ENCODE data around the gene PKHD1.

Gene PKHD1

DNA sequence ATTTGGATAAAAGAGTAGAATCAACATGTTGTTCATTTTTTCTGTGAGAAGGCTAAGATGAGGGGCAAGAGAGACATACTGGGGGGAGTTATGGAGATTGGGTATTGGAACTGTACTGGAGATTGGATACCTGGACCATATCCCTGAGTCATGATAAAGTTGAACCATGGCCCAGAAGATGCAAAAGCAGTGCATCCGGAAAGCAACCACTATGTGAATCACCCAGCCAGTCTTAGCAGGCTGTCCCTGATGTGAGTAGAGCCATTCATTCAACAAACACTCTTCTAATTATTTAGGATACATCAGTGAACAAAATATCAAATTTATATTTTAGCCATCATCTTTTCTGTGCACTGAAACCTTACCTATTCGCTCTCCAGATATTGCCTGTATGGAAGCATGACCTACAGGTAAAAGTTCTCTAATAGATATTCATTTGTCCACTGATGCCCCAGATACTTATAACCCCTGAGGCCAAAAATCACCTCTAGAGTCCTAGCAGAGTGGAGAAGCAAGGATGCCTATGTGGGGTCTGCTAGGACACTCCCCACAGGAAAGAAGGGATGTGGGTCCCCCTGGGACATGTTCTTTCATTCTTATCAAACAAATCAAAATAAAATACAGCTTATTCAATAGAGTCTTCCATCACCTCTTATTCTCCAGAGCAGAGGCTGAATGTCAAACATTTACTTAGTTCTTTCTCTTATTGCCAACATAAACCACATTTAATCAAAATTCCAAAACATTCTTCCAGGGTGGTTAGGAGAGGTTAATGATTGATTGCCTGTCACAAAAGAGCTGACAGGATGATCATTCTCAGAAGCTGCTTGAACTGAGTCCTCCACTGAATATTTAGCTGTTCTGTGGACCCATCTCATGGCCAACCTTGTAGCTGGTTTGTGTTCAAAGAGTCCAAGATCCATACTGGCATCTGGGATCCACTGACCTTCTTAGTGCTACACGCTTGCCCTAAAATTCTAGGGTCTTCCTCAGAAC lies 37.0 kb upstream of the PKHD1 start:
- CTCF ChIA-PET, result no interaction called here
- TF ChIP-seq FOXA1 (IDR thresholded peaks at IDR 0.05), result no peak
- TF ChIP-seq HDGF (IDR thresholded peaks at IDR 0.05; ENCODE audit: borderline replicate concordance), result no peak
- DNase-seq (ENCODE audit: extremely low spot score), result no peak
- POLR2A ChIA-PET, result no interaction called here

DNA sequence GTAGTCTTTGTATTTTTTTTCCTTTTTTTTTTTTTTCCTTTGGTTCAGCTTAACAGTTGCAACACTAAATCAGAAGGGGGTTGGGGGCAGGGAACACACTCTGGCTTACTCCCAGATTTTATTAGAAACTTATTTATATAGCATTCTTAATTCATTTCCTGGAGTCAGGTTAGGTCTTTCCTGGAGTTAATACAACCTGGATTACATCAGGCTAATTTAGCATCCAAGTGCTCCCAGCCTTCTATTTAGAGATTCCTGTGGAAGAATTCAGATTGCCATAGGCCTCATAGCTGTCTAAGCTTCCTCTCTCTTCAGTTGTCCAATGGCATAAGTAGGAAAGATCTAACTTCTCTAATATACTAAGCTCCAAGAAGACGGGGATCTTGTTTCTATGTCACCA lies 35.8 kb upstream of the PKHD1 start:
- no peak for DNase-seq (ENCODE audit: extremely low spot score)
- TF ChIP-seq ZNF384 (IDR thresholded peaks at IDR 0.05) (no peak), FOXK2 (IDR thresholded peaks at IDR 0.05) (no peak), L3MBTL2 (conservative IDR thresholded peaks at IDR 0.05) (no peak), FOXA1 (IDR thresholded peaks at IDR 0.05) (no peak), CTBP1 (IDR thresholded peaks at IDR 0.05; ENCODE audit: borderline replicate concordance) (no peak), TARDBP (IDR thresholded peaks at IDR 0.05) (no peak), HDGF (IDR thresholded peaks at IDR 0.05; ENCODE audit: borderline replicate concordance) (no peak), ARNT (IDR thresholded peaks at IDR 0.05) (no peak), SUZ12 (IDR thresholded peaks at IDR 0.05) (no peak), LEF1 (IDR thresholded peaks at IDR 0.05; ENCODE audit: borderline replicate concordance) (no peak), ELF4 (IDR thresholded peaks at IDR 0.05) (no peak), BHLHE40 (IDR thresholded peaks at IDR 0.05; ENCODE audit: borderline replicate concordance) (no peak), NFRKB (IDR thresholded peaks at IDR 0.05) (no peak), SP1 (IDR thresholded peaks at IDR 0.05) (no peak), FOXM1 (IDR thresholded peaks at IDR 0.05; ENCODE audit: borderline replicate concordance) (no peak)
- TF ChIP-seq, protein P1, sequence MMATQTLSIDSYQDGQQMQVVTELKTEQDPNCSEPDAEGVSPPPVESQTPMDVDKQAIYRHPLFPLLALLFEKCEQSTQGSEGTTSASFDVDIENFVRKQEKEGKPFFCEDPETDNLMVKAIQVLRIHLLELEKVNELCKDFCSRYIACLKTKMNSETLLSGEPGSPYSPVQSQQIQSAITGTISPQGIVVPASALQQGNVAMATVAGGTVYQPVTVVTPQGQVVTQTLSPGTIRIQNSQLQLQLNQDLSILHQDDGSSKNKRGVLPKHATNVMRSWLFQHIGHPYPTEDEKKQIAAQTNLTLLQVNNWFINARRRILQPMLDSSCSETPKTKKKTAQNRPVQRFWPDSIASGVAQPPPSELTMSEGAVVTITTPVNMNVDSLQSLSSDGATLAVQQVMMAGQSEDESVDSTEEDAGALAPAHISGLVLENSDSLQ (IDR thresholded peaks at IDR 0.05), result no peak
- CTCF ChIA-PET, result interaction anchor here (0.7 kb wide), 1 partner anchor 787 kb away, joined by 3 read pairs; no protein-coding TSS in a partner anchor

DNA sequence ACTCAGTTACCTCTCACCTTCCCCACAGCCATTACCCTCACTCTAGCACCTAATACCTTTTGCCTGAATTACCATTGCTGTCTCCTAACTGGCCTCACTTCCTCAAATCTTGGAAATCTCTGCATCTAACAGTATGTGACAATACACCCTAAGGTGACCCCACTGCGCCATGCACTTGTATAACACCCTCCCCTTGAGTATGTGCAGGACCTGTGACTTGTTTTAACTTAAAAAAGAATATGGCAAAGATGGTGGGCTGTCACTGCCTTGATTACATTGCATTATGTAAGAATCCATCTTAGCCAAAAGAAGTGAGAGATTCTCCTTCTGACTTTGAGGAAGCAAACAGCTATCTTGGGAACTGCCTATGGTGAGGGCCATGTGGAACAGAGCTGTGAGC lies 29.9 kb upstream of the PKHD1 start:
- POLR2A ChIA-PET, result no interaction called here
- TF ChIP-seq FOXK2 (IDR thresholded peaks at IDR 0.05) (no peak), CTBP1 (IDR thresholded peaks at IDR 0.05; ENCODE audit: borderline replicate concordance) (no peak), NFRKB (IDR thresholded peaks at IDR 0.05) (no peak), L3MBTL2 (conservative IDR thresholded peaks at IDR 0.05) (no peak), BHLHE40 (IDR thresholded peaks at IDR 0.05; ENCODE audit: borderline replicate concordance) (no peak), HDGF (IDR thresholded peaks at IDR 0.05; ENCODE audit: borderline replicate concordance) (no peak)
- DNase-seq (ENCODE audit: extremely low spot score), result no peak
- CTCF ChIA-PET, result no interaction called here

More for the DNA sequence above, 35.8 kb upstream of the PKHD1 start:
- POLR2A ChIA-PET, result no interaction called here

DNA sequence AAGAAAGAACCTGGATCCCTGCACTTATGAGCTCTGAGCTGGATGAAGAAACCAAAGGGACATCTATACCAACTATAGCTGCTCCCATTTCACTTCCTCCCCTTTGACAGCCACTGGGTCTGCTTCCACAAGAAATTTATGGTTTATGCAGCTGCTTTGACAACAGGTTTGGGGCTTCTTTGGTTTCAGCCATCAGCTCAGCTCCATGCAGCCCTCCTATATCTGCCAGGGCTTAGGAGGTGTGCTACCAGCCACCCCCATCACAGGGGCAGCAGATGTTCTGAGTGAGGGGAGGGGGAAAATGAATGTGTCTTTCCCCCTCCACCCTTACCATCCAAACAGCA lies 29.2 kb upstream of the PKHD1 start:
- no peak for DNase-seq (ENCODE audit: extremely low spot score)
- CTCF ChIA-PET, result interaction anchor here (0.5 kb wide), 1 partner anchor 53 kb away, joined by 3 read pairs; no protein-coding TSS in a partner anchor
- POLR2A ChIA-PET, result no interaction called here
- TF ChIP-seq, protein P1 (IDR thresholded peaks at IDR 0.05), result no peak
- TF ChIP-seq SP1 (IDR thresholded peaks at IDR 0.05) (no peak), L3MBTL2 (conservative IDR thresholded peaks at IDR 0.05) (no peak), ZNF384 (IDR thresholded peaks at IDR 0.05) (no peak), LEF1 (IDR thresholded peaks at IDR 0.05; ENCODE audit: borderline replicate concordance) (no peak), BHLHE40 (IDR thresholded peaks at IDR 0.05; ENCODE audit: borderline replicate concordance) (no peak), SUZ12 (IDR thresholded peaks at IDR 0.05) (no peak), FOXM1 (IDR thresholded peaks at IDR 0.05; ENCODE audit: borderline replicate concordance) (no peak), HDGF (IDR thresholded peaks at IDR 0.05; ENCODE audit: borderline replicate concordance) (no peak), ELF4 (IDR thresholded peaks at IDR 0.05) (no peak), NFRKB (IDR thresholded peaks at IDR 0.05) (no peak), TARDBP (IDR thresholded peaks at IDR 0.05) (no peak), CTBP1 (IDR thresholded peaks at IDR 0.05; ENCODE audit: borderline replicate concordance) (no peak), FOXK2 (IDR thresholded peaks at IDR 0.05) (no peak), ARNT (IDR thresholded peaks at IDR 0.05) (no peak), FOXA1 (IDR thresholded peaks at IDR 0.05) (no peak)

DNA sequence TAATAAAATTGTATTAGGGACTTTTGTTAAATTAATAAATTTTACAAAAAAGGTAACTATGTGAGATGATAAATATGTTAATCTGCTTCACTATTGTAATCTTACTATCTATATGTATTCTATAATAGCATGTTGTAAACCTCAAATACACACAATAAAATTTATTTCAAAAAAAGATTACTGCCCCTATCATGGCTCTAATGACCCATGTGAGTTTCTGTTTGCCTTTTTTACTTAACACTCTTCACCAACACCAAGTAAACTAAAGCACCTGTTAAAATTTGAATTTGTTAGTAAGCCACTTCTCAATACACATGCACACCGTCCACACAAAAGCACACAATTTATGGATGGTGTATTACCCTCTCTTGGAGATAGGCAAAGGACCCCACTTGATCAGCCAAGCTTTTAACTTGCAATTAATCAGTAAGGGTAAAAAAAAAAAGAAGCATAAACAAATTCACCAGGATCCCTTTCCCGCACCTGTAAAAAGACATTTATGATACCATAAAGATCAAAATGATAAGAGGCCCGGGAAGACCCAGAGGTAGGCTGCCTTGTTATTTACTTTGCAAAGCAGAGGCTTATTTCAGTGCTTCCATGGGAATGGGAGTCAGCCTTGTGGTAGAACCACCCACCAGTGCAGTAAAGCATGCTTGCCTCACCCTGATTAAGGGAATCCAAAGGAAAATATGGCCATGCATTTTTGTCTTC lies 28.6 kb upstream of the PKHD1 start:
- TF ChIP-seq SP1 (IDR thresholded peaks at IDR 0.05) (no peak), ARNT (IDR thresholded peaks at IDR 0.05) (no peak), BHLHE40 (IDR thresholded peaks at IDR 0.05; ENCODE audit: borderline replicate concordance) (no peak), NFRKB (IDR thresholded peaks at IDR 0.05) (no peak), FOXM1 (IDR thresholded peaks at IDR 0.05; ENCODE audit: borderline replicate concordance) (no peak), ZNF384 (IDR thresholded peaks at IDR 0.05) (no peak), FOXA1 (IDR thresholded peaks at IDR 0.05) (no peak), TARDBP (IDR thresholded peaks at IDR 0.05) (no peak), FOXK2 (IDR thresholded peaks at IDR 0.05) (no peak), ELF4 (IDR thresholded peaks at IDR 0.05) (no peak), LEF1 (IDR thresholded peaks at IDR 0.05; ENCODE audit: borderline replicate concordance) (no peak), HDGF (IDR thresholded peaks at IDR 0.05; ENCODE audit: borderline replicate concordance) (no peak), CTBP1 (IDR thresholded peaks at IDR 0.05; ENCODE audit: borderline replicate concordance) (no peak)
- ChIA-PET CTCF (interaction anchor here (0.5 kb wide), 1 partner anchor 53 kb away, joined by 3 read pairs; no protein-coding TSS in a partner anchor), POLR2A (no interaction called here)
- DNase-seq (ENCODE audit: extremely low spot score), result no peak

DNA sequence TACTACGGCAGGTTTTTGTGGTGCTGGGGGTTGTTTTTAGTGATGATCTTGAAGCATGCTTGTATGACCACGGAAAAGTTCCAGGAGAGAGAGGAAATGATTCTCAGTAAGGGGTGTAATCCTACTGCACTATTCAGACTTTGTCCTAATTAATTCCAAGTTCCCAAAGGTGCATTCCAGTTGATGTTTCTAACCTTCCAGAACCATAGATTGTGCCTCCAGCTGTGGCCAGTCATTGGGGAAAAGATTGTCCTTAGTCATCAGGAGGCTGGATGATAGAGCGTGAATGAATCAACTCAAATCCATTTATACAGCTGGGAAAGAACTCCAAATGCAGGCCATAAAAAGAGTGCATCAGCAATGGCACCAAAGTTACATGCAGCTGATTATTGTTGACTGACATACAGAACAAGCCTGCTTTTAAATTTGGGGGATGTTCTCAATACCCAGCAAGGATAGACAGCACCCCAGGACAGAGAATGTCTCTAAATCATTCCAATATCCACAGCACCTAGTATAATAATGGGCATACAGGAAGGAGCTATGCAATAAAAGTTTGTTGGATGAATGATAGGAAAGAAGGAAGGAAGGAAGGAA lies 27.8 kb upstream of the PKHD1 start:
- ChIA-PET POLR2A (no interaction called here), CTCF (no interaction called here)
- no peak for DNase-seq (ENCODE audit: extremely low spot score)
- no peak for TF ChIP-seq TARDBP (IDR thresholded peaks at IDR 0.05)
- TF ChIP-seq L3MBTL2 (conservative IDR thresholded peaks at IDR 0.05), result no peak
